Smooth muscle cell (in vitro differentiated cells): ENCODE results near the gene TMEM131. TPM values are rescaled to one million over a fixed set of nuclear protein-coding genes. Genes with fewer than 3 reads are reported as not detected.

Experiments
- DNase-seq: peaks from one replicate; lab custom pipeline; 2025; ENCODE audit not compliant: unreplicated experiment; lab: John Stamatoyannopoulos, UW
- H2AFZ ChIP-seq: fragments of 200-600 bp; sonication (generic); 2 replicates; pipeline ENCODE4 v1.6.0; 2016; ENCODE audit warnings: antibody characterized with exemption, low read depth, mild to moderate bottlenecking
- H3F3A ChIP-seq: fragments of 200-600 bp; sonication (generic); 2 replicates; pipeline ENCODE4 v1.6.0; 2017; ENCODE audit warnings: antibody characterized with exemption, low read depth
- H3K27ac ChIP-seq: fragments of 200-600 bp; sonication (generic); 2 replicates; pipeline ENCODE4 v1.5.1; 2016; ENCODE audit warnings: low read depth, mild to moderate bottlenecking
- H3K27me3 ChIP-seq: fragments of 200-600 bp; sonication (generic); 2 replicates; pipeline ENCODE4 v1.6.1; 2016; ENCODE audit warnings: low read depth, mild to moderate bottlenecking
- H3K36me3 ChIP-seq: fragments of 200-600 bp; sonication (generic); 2 replicates; pipeline ENCODE4 v1.5.1; 2016; ENCODE audit warnings: low read depth
- H3K4me1 ChIP-seq: fragments of 200-600 bp; sonication (generic); 2 replicates; pipeline ENCODE4 v1.5.1; 2016; ENCODE audit warnings: low read depth
- H3K4me2 ChIP-seq: fragments of 200-600 bp; sonication (generic); 2 replicates; pipeline ENCODE4 v1.6.0; 2016; ENCODE audit warnings: mild to moderate bottlenecking
- H3K4me3 ChIP-seq: fragments of 200-600 bp; sonication (generic); 2 replicates; pipeline ENCODE4 v1.5.1; 2016; ENCODE audit warnings: mild to moderate bottlenecking
- H3K79me2 ChIP-seq: fragments of 200-600 bp; sonication (generic); 2 replicates; pipeline ENCODE4 v1.6.0; 2016; ENCODE audit warnings: low read depth, mild to moderate bottlenecking
- H3K9ac ChIP-seq: fragments of 200-600 bp; sonication (generic); 2 replicates; pipeline ENCODE4 v1.6.0; 2016; ENCODE audit warnings: low read depth
- H3K9me3 ChIP-seq: fragments of 200-600 bp; sonication (generic); replicated peaks from 2 replicates; pipeline ENCODE4 v1.5.1; 2016; ENCODE audit warnings: low read depth
- H4K20me1 ChIP-seq: fragments of 200-600 bp; sonication (generic); 2 replicates; pipeline ENCODE4 v1.6.0; 2016; ENCODE audit warnings: low read depth
- CTCF ChIP-seq: fragments of 200-600 bp; sonication (generic); IDR thresholded peaks from 2 replicates; pipeline ENCODE4 v1.5.1; 2017; ENCODE audit warnings: borderline replicate concordance, mild to moderate bottlenecking, antibody characterized with exemption; ENCODE audit not compliant: insufficient read depth, poor library complexity, severe bottlenecking
- WGBS: methylation state at CpG from one replicate; pipeline ENCODE4 v1.1.7; 2016; ENCODE audit warnings: low lambda C conversion rate; 5-methylcytosine and 5-hydroxymethylcytosine counted together
- polyA plus RNA-seq: library from polyadenylated mRNA; unstranded; fragments of >200 nt; fragmentation: Nextera tagmentation; extraction: Ambion mirVana; gene quantifications from 2 replicates; pipeline ENCODE4 v1.2.1, GENCODE V29; 2016
- total RNA-seq: library from RNA; depleted of rRNA; stranded (reverse); fragments of >200 nt; gene quantifications from 2 replicates; pipeline ENCODE4 v1.2.3, GENCODE V29; 2014

The TMEM131 gene
- total and polyA plus RNA-seq, 2 experiments from 2014 or later: 16.7 to 32.3 TPM

GRCh38 chr2:97931118-97931857, 64.5 kb downstream of the TMEM131 start:
- H3K27me3 ChIP-seq: no peaks in the 10 kb centered on the region
- DNase-seq: no peak
- peaks cover 92% of the 10 kb centered on the region for H3K79me2 ChIP-seq
- peaks cover 16% of the 10 kb centered on the region for H3K4me1 ChIP-seq
- no peak for TF ChIP-seq CTCF
- no peak overlapping the region for H3K27ac ChIP-seq
- 52% methylated on average over 3 of the region's 3 CpGs for WGBS
- no peak overlapping the region for H2AFZ ChIP-seq
- peak overlapping the region; percentile 1 for H3K4me2 ChIP-seq
- H3K9ac ChIP-seq: no peak overlapping the region
- peaks cover 100% of the 10 kb centered on the region for H4K20me1 ChIP-seq
- H3K4me3 ChIP-seq: no peak overlapping the region
- H3K36me3 ChIP-seq: no peaks in the 10 kb centered on the region
- H3F3A ChIP-seq: no peaks in the 10 kb centered on the region
- H3K9me3 ChIP-seq: no peaks in the 10 kb centered on the region

- H3K4me3 ChIP-seq: no peak overlapping the region
- H3K79me2 ChIP-seq: peaks cover 79% of the 10 kb centered on the region
- H3K4me2 ChIP-seq: no peak overlapping the region
Observed at GRCh38 chr2:97928591-97928990, 67.2 kb downstream of the TMEM131 start.

GRCh38 chr2:97926946-97927345, 68.8 kb downstream of the TMEM131 start:
- TF ChIP-seq CTCF: no peak
- peaks cover 91% of the 10 kb centered on the region for H4K20me1 ChIP-seq
- WGBS: 94% methylated on average over 2 of the region's 2 CpGs
- no peak overlapping the region for H2AFZ ChIP-seq
- H3K9me3 ChIP-seq: no peaks in the 10 kb centered on the region
- no peak overlapping the region for H3K4me3 ChIP-seq
- peaks cover 70% of the 10 kb centered on the region for H3K79me2 ChIP-seq
- H3K9ac ChIP-seq: no peak overlapping the region
- no peak overlapping the region for H3K27ac ChIP-seq
- no peaks in the 10 kb centered on the region for H3F3A ChIP-seq
- no peak for DNase-seq
- H3K36me3 ChIP-seq: no peaks in the 10 kb centered on the region
- H3K4me1 ChIP-seq: peaks cover 9% of the 10 kb centered on the region
- no peak overlapping the region for H3K4me2 ChIP-seq
- no peaks in the 10 kb centered on the region for H3K27me3 ChIP-seq

More at GRCh38 chr2:97928591-97928990, 67.2 kb downstream of the TMEM131 start:
- no peak for DNase-seq
- Histone ChIP-seq H3K27ac (no peak overlapping the region), H3K36me3 (no peaks in the 10 kb centered on the region), H3F3A (no peaks in the 10 kb centered on the region), H2AFZ (no peak overlapping the region), H4K20me1 (peaks cover 93% of the 10 kb centered on the region), H3K9me3 (no peaks in the 10 kb centered on the region), H3K4me1 (peaks cover 9% of the 10 kb centered on the region), H3K27me3 (no peaks in the 10 kb centered on the region), H3K9ac (no peak overlapping the region)
- WGBS: 94% methylated on average over 3 of the region's 3 CpGs
- TF ChIP-seq CTCF: no peak

- 91% methylated on average over 4 of the region's 4 CpGs for WGBS
- no peak for DNase-seq
- Histone ChIP-seq H3K4me1 (no peaks in the 10 kb centered on the region), H3K79me2 (peaks cover 56% of the 10 kb centered on the region), H3F3A (no peaks in the 10 kb centered on the region), H4K20me1 (peaks cover 90% of the 10 kb centered on the region), H3K9ac (no peak overlapping the region), H3K27ac (no peak overlapping the region), H3K4me2 (no peak overlapping the region), H2AFZ (no peak overlapping the region), H3K4me3 (no peak overlapping the region), H3K36me3 (no peaks in the 10 kb centered on the region), H3K27me3 (no peaks in the 10 kb centered on the region), H3K9me3 (no peaks in the 10 kb centered on the region)
- TF ChIP-seq CTCF: no peak
Observed at GRCh38 chr2:97924194-97924593, 71.6 kb downstream of the TMEM131 start.
